Ovary (tissue), 3 donors: ENCODE results near the gene GPR26.

Source experiments
- POLR2A ChIP-seq: fragments of 450-650 bp; IDR thresholded peaks from one replicate; pipeline ENCODE4 v1.6.1; 2017; ENCODE audit warnings: antibody characterized with exemption, mild to moderate bottlenecking, moderate library complexity
- TF ChIP-seq, protein P1 (sequence below), 3 donors: fragments of 450-650 bp in 2 of 3; fragments of 200-600 bp in 1 of 3; IDR thresholded peaks; one replicate each; pipeline versions ENCODE4 v1.5.1 to v1.8.0; 2016 to 2022; ENCODE audit warnings: antibody characterized with exemption in 3 of 3, mild to moderate bottlenecking in 1 of 3
- donor health status: DM: no; HTN: no; CAD: no.

DNA sequence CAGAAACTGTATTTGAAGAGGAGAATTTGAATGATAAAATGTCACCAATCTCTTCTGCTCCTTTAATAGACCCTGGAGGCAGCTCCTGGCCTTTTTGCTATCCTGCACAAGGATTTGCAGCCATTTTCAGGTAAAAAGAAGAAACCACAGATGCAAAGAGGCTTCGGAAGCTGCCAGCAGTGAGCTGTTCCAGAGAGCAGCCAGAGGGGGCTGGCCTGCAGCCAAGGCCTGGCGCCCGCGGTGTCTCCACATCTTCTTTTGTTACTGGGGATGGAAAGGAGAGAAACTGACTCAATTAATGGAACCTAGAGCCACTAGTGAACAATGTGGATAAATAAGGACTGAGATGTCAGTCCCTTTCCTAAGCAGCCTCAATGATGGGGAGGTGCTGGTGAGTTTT, 23.9 kb upstream of the GPR26 start:
- no peak for TF ChIP-seq POLR2A
- TF ChIP-seq, protein P1, sequence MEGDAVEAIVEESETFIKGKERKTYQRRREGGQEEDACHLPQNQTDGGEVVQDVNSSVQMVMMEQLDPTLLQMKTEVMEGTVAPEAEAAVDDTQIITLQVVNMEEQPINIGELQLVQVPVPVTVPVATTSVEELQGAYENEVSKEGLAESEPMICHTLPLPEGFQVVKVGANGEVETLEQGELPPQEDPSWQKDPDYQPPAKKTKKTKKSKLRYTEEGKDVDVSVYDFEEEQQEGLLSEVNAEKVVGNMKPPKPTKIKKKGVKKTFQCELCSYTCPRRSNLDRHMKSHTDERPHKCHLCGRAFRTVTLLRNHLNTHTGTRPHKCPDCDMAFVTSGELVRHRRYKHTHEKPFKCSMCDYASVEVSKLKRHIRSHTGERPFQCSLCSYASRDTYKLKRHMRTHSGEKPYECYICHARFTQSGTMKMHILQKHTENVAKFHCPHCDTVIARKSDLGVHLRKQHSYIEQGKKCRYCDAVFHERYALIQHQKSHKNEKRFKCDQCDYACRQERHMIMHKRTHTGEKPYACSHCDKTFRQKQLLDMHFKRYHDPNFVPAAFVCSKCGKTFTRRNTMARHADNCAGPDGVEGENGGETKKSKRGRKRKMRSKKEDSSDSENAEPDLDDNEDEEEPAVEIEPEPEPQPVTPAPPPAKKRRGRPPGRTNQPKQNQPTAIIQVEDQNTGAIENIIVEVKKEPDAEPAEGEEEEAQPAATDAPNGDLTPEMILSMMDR (IDR thresholded peaks at IDR 0.05), result no peak
